GM12878 (cell line): ENCODE results near the gene TSPAN5. TPM values are rescaled to one million over a fixed set of nuclear protein-coding genes. Genes with fewer than 3 reads are reported as not detected.

ENCODE experiments used
- CBX5 ChIP-seq: sonication (generic); IDR thresholded peaks from 2 replicates; pipeline ENCODE4 v1.6.1; 2016; ENCODE audit warnings: low read depth, moderate library complexity, mild to moderate bottlenecking, inconsistent platforms
- CUX1 ChIP-seq: IDR thresholded peaks from 2 replicates; pipeline ENCODE4 v1.6.1; 2012; ENCODE audit warnings: improper control_type of control experiment, low read depth, low read length; ENCODE audit not compliant: insufficient replicate concordance
- E2F4 ChIP-seq: IDR thresholded peaks from 2 replicates; pipeline ENCODE4 v1.6.1; 2012; ENCODE audit warnings: low read depth, low read length, improper control_type of control experiment
- RB1 ChIP-seq: fragments of 450-650 bp; formaldehyde crosslinking; IDR thresholded peaks from 2 replicates; pipeline ENCODE4 v1.6.1; 2017; ENCODE audit warnings: mild to moderate bottlenecking, borderline replicate concordance
- RELB ChIP-seq: fragments of 450-650 bp; IDR thresholded peaks from 2 replicates; pipeline ENCODE4 v1.6.1; 2017; ENCODE audit warnings: low read depth, mild to moderate bottlenecking, moderate library complexity
- ZNF687 ChIP-seq: fragments of 450-650 bp; IDR thresholded peaks from 2 replicates; pipeline ENCODE4 v1.6.1; 2017; ENCODE audit warnings: mild to moderate bottlenecking, moderate library complexity
- polyA plus RNA-seq, 11 experiments: library from polyadenylated mRNA; depleted of rRNA in 4 of 11; unstranded in 6 of 11; stranded (reverse) in 5 of 11; fragments of >200 nt; fragmentation: Nextera tagmentation in 4 of 11; fragmentation: Illumina TruSeq in 1 of 11; extraction: Ambion mirVana in 4 of 11; extraction: Trizol in 1 of 11; gene quantifications; 1 replicate in 1 of 11; 2 replicates in 10 of 11; pipeline versions ENCODE4 v1.2.1 to v1.2.3, GENCODE V29; 2011 to 2016; ENCODE audit warnings: inconsistent platforms in 2 of 11, missing spikeins in 2 of 11, low read depth in 1 of 11
- total RNA-seq, 4 experiments: library from RNA; depleted of rRNA in 3 of 4; stranded (reverse); fragments of >200 nt in 3 of 4; fragmentation: Illumina TruSeq in 1 of 4; extraction: Trizol in 1 of 4; gene quantifications; 2 replicates each; pipeline versions ENCODE4 v1.2.1 to v1.2.3, GENCODE V29; 2013 to 2021

Gene TSPAN5
- total and polyA plus RNA-seq, 10 of the 15 experiments (the other 5 are each of a cell fraction or from before 2014, with no cell fraction given) = 0.09 to 8.2 (median 0.27) TPM

GRCh38 chr4:98570151-98570797, 88.1 kb downstream of the TSPAN5 start (continued):
- TF ChIP-seq ZNF687 (no peak), RB1 (no peak), CBX5 (no peak), RELB (no peak), E2F4 (no peak), CUX1 (no peak)
